ENCODE results near the gene STRA6.

STRA6 gene

GRCh38 chr15:74208901-74209559 lies 6.4 kb upstream of the STRA6 start:
- DNase-seq (ENCODE audit: low read depth): no peak
- no peak overlapping the region for H3K4me3 ChIP-seq (ENCODE audit: low read depth, low read length)
- no peak for TF ChIP-seq CTCF (IDR thresholded peaks at IDR 0.05; ENCODE audit: insufficient read depth, low read depth, low read length, missing control alignments)

GRCh38 chr15:74208496-74208895 lies 5.9 kb upstream of the STRA6 start:
- TF ChIP-seq CTCF (IDR thresholded peaks at IDR 0.05; ENCODE audit: insufficient read depth, low read depth, low read length, missing control alignments): no peak
- DNase-seq (ENCODE audit: low read depth): no peak
- H3K4me3 ChIP-seq (ENCODE audit: low read depth, low read length): no peak overlapping the region

GRCh38 chr15:74207652-74208440 lies 5.3 kb upstream of the STRA6 start:
- DNase-seq (ENCODE audit: low read depth): no peak
- TF ChIP-seq CTCF (IDR thresholded peaks at IDR 0.05; ENCODE audit: insufficient read depth, low read depth, low read length, missing control alignments): no peak
- no peak overlapping the region for H3K4me3 ChIP-seq (ENCODE audit: low read depth, low read length)

- no peak for DNase-seq (ENCODE audit: low read depth)
- TF ChIP-seq CTCF (IDR thresholded peaks at IDR 0.05; ENCODE audit: insufficient read depth, low read depth, low read length, missing control alignments): no peak
Observed at GRCh38 chr15:74206801-74207281, 4.3 kb upstream of the STRA6 start.

GRCh38 chr15:74205582-74205947 lies 3.0 kb upstream of the STRA6 start:
- H3K4me3 ChIP-seq (ENCODE audit: low read depth, low read length): no peak overlapping the region
- no peak for TF ChIP-seq CTCF (IDR thresholded peaks at IDR 0.05; ENCODE audit: insufficient read depth, low read depth, low read length, missing control alignments)

More at GRCh38 chr15:74206801-74207281, 4.3 kb upstream of the STRA6 start:
- H3K4me3 ChIP-seq (ENCODE audit: low read depth, low read length): no peak overlapping the region

GRCh38 chr15:74203914-74204431 lies 1.4 kb upstream of the STRA6 start:
- no peak overlapping the region for H3K4me3 ChIP-seq (ENCODE audit: low read depth, low read length)
- no peak for DNase-seq (ENCODE audit: low read depth)
- no peak for TF ChIP-seq CTCF (IDR thresholded peaks at IDR 0.05; ENCODE audit: insufficient read depth, low read depth, low read length, missing control alignments)

More at GRCh38 chr15:74205582-74205947, 3.0 kb upstream of the STRA6 start:
- DNase-seq (ENCODE audit: low read depth): no peak

All from GM12865 (cell line).